ENCODE results near the gene MLLT10. TPM values are rescaled to one million over a fixed set of nuclear protein-coding genes. Genes with fewer than 3 reads are reported as not detected.

The MLLT10 gene
- total and polyA plus RNA-seq, 9 of the 15 experiments (the other 6 are each of a cell fraction or from before 2014, with no cell fraction given) = 18.8 to 81.4 (median 64.2) TPM

DNA sequence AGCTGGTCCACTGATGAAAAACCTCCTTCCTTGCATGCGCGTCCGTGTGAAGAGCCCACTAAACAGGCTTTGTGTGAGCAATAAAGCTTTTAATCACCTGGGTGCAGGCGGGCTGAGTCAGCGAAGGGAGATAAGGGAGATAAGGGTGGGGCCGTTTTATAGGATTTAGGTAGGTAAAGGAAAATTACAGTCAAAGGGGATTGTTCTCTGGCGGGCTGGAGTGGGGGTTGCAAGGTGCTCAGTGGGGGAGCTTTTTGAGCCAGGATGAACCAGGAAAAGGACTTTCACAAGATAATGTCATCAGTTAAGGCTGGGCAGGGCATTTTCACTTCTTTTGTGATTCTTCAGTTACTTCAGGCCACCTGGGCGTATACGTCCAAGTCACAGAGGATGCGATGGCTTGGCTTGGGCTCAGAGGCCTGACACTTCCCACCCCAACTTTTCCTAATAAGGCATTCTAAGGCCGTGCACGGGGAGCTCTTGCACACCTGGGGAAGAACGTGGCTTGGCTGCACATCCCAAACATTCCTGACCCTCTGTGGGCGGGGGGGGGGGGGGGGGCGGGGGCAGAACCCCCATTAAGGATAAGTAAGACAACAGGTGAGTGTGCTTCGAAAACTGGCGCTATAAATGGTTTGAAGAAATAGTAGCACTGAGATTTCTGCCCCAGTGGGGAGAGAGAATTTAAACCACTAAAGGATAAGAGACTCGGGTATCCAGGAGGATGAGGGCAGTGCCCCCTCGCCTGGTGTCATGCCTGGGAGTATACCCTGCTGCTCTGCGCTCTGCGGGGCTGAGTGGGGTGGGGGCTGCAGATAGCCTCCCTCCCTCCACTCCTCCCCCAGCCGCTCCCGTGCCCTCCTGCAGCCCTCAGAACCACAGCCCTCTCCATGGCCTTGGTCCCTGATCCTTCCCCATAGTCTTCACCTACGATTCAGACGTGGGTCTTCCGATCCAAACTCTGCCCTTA is 217.6 kb downstream of the MLLT10 start:
- Histone ChIP-seq H3K4me3 (no peak overlapping the region), H3K4me1 (replicated peaks in 1 of 2; ENCODE audit: control insufficient read depth in 2 of 2, insufficient read depth in 2 of 2, low read length in 2 of 2) (peaks cover 6 to 30% of the 10 kb centered on the region in 2 experiments; a peak in 4 of 5 replicates), H3K9me1 (ENCODE audit: control insufficient read depth, insufficient read depth, low read length) (no peaks in the 10 kb centered on the region), H2AFZ (ENCODE audit: low read depth, low read length) (no peak overlapping the region), H3K79me2 (ENCODE audit: control insufficient read depth, insufficient read depth, low read length) (no peaks in the 10 kb centered on the region), H3K9ac (ENCODE audit: insufficient read depth in 1 of 2, low read depth in 2 of 2, low read length in 2 of 2) (no peak overlapping the region), H3K27ac (ENCODE audit: extremely low read depth, low read depth, low read length) (no peak overlapping the region), H3K36me3 (ENCODE audit: control insufficient read depth, insufficient read depth, low read length) (peaks cover 14% of the 10 kb centered on the region; the same call in 1 of the 3 replicates), H3K9me3 (replicated peaks; ENCODE audit: control insufficient read depth, insufficient read depth, low read depth, low read length) (no peaks in the 10 kb centered on the region), H3K4me2 (ENCODE audit: insufficient read depth, low read length) (no peak overlapping the region), H3K27me3 (ENCODE audit: control insufficient read depth in 2 of 2, insufficient read depth in 2 of 2, low read length in 2 of 2) (no peaks in the 10 kb centered on the region), H4K20me1 (replicated peaks; ENCODE audit: control insufficient read depth, insufficient read depth, low read length) (peaks cover 5% of the 10 kb centered on the region; the same call in 1 of the 2 replicates)
- in situ Hi-C loops (cut with MboI) (no loop called here), intact Hi-C loops (cut with micrococcal nuclease) (no loop called here)
- CTCF ChIA-PET (ENCODE audit: low intra/inter-chr PET ratio) = no interaction called here
- ATAC-seq (no peak; the same call in 2 of the 3 replicates), FAIRE-seq (peak; percentile 76), DNase-seq (ENCODE audit: extremely low read depth in 1 of 4, low spot score in 3 of 4) (peak in 1 of 4 experiments; percentile 54)
- POLR2A ChIA-PET = no interaction called here
- 28% methylated on average over 22 of the region's 26 CpGs for WGBS (ENCODE audit: insufficient coverage, low coverage, missing lambda C conversion rate)
- BruUV-seq (replicated peaks) = no TSS peak
- peak; percentile 76 for TF ChIP-seq CBFA2T3 (IDR thresholded peaks at IDR 0.05)
- peak; percentile 37; the same call in 1 of the 2 replicates for TF ChIP-seq ZSCAN29 (IDR thresholded peaks at IDR 0.05)
- no peak for TF ChIP-seq ZNF717 (CRISPR knock-in tag; IDR thresholded peaks at IDR 0.05)
- peak in 1 of 2 experiments; percentile 6; a peak in 1 of 4 replicates for TF ChIP-seq RAD21 (CRISPR knock-in tag; conservative IDR thresholded peaks at IDR 0.05 in 1 of 2, IDR thresholded peaks at IDR 0.05 in 1 of 2)
- peak; percentile 76 for TF ChIP-seq TCF3 (CRISPR knock-in tag; IDR thresholded peaks at IDR 0.05)
- TF ChIP-seq GATA2 (CRISPR knock-in tag; IDR thresholded peaks at IDR 0.05) = peak; percentile 82
- TF ChIP-seq MXI1 (IDR thresholded peaks at IDR 0.05; ENCODE audit: low read depth, low read length) = no peak
- TF ChIP-seq ATF7 (IDR thresholded peaks at IDR 0.05) = no peak
- no peak for TF ChIP-seq FUS (optimal IDR thresholded peaks at IDR 0.05; ENCODE audit: low read depth, low read length)
- TF ChIP-seq TAL1 (IDR thresholded peaks at IDR 0.05) = peak; percentile 58
- peak; percentile 45; the same call in 1 of the 2 replicates for TF ChIP-seq ZNF316 (IDR thresholded peaks at IDR 0.05)
- TF ChIP-seq SMARCC2 (IDR thresholded peaks at IDR 0.05; ENCODE audit: low read depth) = peak; percentile 71; the same call in 1 of the 2 replicates
- TF ChIP-seq MCM5 (IDR thresholded peaks at IDR 0.05; ENCODE audit: low read depth) = no peak
- TF ChIP-seq PHF20 (IDR thresholded peaks at IDR 0.05; ENCODE audit: partially characterized antibody) = no peak
- no peak for TF ChIP-seq PTBP1 (IDR thresholded peaks at IDR 0.05; ENCODE audit: low read depth, low read length)
- peak; percentile 49; the same call in 1 of the 2 replicates for TF ChIP-seq MAFG (tag; conservative IDR thresholded peaks at IDR 0.05)
- no peak for TF ChIP-seq MED1 (CRISPR knock-in tag; IDR thresholded peaks at IDR 0.05; ENCODE audit: borderline replicate concordance)
- peak; percentile 39 for TF ChIP-seq NFE2 (IDR thresholded peaks at IDR 0.05; ENCODE audit: low read depth)
- TF ChIP-seq, protein P1, sequence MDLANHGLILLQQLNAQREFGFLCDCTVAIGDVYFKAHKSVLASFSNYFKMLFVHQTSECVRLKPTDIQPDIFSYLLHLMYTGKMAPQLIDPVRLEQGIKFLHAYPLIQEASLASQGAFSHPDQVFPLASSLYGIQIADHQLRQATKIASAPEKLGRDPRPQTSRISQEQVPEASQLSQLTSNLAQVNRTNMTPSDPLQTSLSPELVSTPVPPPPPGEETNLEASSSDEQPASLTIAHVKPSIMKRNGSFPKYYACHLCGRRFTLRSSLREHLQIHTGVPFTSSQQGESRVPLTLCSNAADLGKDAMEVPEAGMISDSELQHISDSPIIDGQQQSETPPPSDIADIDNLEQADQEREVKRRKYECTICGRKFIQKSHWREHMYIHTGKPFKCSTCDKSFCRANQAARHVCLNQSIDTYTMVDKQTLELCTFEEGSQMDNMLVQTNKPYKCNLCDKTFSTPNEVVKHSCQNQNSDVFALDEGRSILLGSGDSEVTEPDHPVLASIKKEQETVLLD (IDR thresholded peaks at IDR 0.05) = peak; percentile 59; the same call in 1 of the 2 replicates
- TF ChIP-seq ZNF12 (CRISPR knock-in tag; IDR thresholded peaks at IDR 0.05) = no peak
- TF ChIP-seq NFIX (CRISPR knock-in tag; IDR thresholded peaks at IDR 0.05; ENCODE audit: low read depth) = no peak
- peak; percentile 33; the same call in 1 of the 2 replicates for TF ChIP-seq CXXC5 (CRISPR knock-in tag; IDR thresholded peaks at IDR 0.05)
- TF ChIP-seq KDM1A (IDR thresholded peaks at IDR 0.05) = peak; percentile 40 to 60; a peak in 3 of 4 replicates
- peak; percentile 87 for TF ChIP-seq ZEB2 (IDR thresholded peaks at IDR 0.05)
- peak; percentile 87 for TF ChIP-seq FOSL1 (tag; conservative IDR thresholded peaks at IDR 0.05)
- TF ChIP-seq KLF6 (CRISPR knock-in tag; IDR thresholded peaks at IDR 0.05; ENCODE audit: borderline replicate concordance) = no peak
